Neural progenitor cell (in vitro differentiated cells): Measurements from ENCODE around the gene FOXJ3. TPM values are rescaled to one million over a fixed set of nuclear protein-coding genes. Genes with fewer than 3 reads are reported as not detected.

Experiments used
- DNase-seq: peaks from one replicate; pipeline ENCODE4 v3.0.0-alpha.2; 2016; ENCODE audit warnings: low spot score
- H2AFZ ChIP-seq: fragments of 200-600 bp; sonication (generic); replicated peaks from 2 replicates; pipeline ENCODE4 v1.6.1; 2016; ENCODE audit warnings: antibody characterized with exemption
- H3F3A ChIP-seq: fragments of 200-600 bp; sonication (generic); 2 replicates; pipeline ENCODE4 v1.6.1; 2016; ENCODE audit warnings: antibody characterized with exemption, low read depth
- H3K27ac ChIP-seq: fragments of 200-600 bp; sonication (generic); 2 replicates; pipeline ENCODE4 v1.5.1; 2016; ENCODE audit warnings: mild to moderate bottlenecking
- H3K27me3 ChIP-seq: fragments of 200-600 bp; sonication (generic); 2 replicates; pipeline ENCODE4 v1.6.1; 2016; ENCODE audit warnings: mild to moderate bottlenecking, moderate library complexity
- H3K36me3 ChIP-seq: fragments of 200-600 bp; sonication (generic); 2 replicates; pipeline ENCODE4 v1.5.1; 2016
- H3K4me1 ChIP-seq: fragments of 200-600 bp; sonication (generic); 2 replicates; pipeline ENCODE4 v1.6.1; 2016; ENCODE audit warnings: mixed run types
- H3K4me2 ChIP-seq: fragments of 200-600 bp; sonication (generic); 2 replicates; pipeline ENCODE4 v1.6.1; 2016
- H3K4me3 ChIP-seq: fragments of 200-600 bp; sonication (generic); 2 replicates; pipeline ENCODE4 v1.5.1; 2016
- H3K79me2 ChIP-seq: fragments of 200-600 bp; sonication (generic); 2 replicates; pipeline ENCODE4 v1.6.1; 2016; ENCODE audit warnings: low read depth
- H3K9ac ChIP-seq: fragments of 200-600 bp; sonication (generic); 2 replicates; pipeline ENCODE4 v1.6.1; 2016
- H3K9me3 ChIP-seq: fragments of 200-600 bp; sonication (generic); 2 replicates; pipeline ENCODE4 v1.5.1; 2016; ENCODE audit warnings: low read depth
- H4K20me1 ChIP-seq: fragments of 200-600 bp; sonication (generic); 2 replicates; pipeline ENCODE4 v1.6.1; 2016; ENCODE audit warnings: low read depth
- H3K27ac Mint-ChIP-seq: 3 replicates; pipeline ENCODE4 v1.8.0; 2021; ENCODE audit warnings: mixed read lengths
- H3K27me3 Mint-ChIP-seq: 2 replicates; pipeline ENCODE4 v1.8.0; 2022; ENCODE audit warnings: low read depth, mild to moderate bottlenecking, inconsistent platforms, moderate library complexity, mixed read lengths; ENCODE audit not compliant: insufficient read depth
- H3K36me3 Mint-ChIP-seq: 3 replicates; pipeline ENCODE4 v1.8.0; 2021; ENCODE audit warnings: mixed read lengths
- H3K4me1 Mint-ChIP-seq: 3 replicates; pipeline ENCODE4 v1.8.0; 2021; ENCODE audit warnings: mixed read lengths
- H3K4me3 Mint-ChIP-seq: 3 replicates; pipeline ENCODE4 v1.8.0; 2021; ENCODE audit warnings: mild to moderate bottlenecking, moderate library complexity, mixed read lengths
- H3K9me3 Mint-ChIP-seq: 3 replicates; pipeline ENCODE4 v1.8.0; 2020; ENCODE audit warnings: mixed read lengths
- CTCF ChIP-seq: fragments of 200-600 bp; sonication (generic); IDR thresholded peaks from 2 replicates; pipeline ENCODE4 v1.5.1; 2017; ENCODE audit warnings: antibody characterized with exemption, mild to moderate bottlenecking
- EZH2 ChIP-seq: fragments of 200-600 bp; sonication (generic); IDR thresholded peaks from 2 replicates; pipeline ENCODE4 v1.6.1; 2017; ENCODE audit warnings: antibody characterized with exemption, mild to moderate bottlenecking, moderate library complexity
- EZH2phosphoT487 ChIP-seq: fragments of 200-600 bp; sonication (generic); IDR thresholded peaks from 2 replicates; pipeline ENCODE4 v1.6.1; 2017; ENCODE audit warnings: antibody characterized with exemption
- total RNA-seq: library from RNA; depleted of rRNA; stranded (reverse); fragments of >200 nt; gene quantifications from 2 replicates; pipeline ENCODE4 v1.2.3, GENCODE V29; 2015; ENCODE audit warnings: low replicate concordance

Gene FOXJ3
- total RNA-seq, 1 donor from 2014 or later = 58.5 TPM

GRCh38 chr1:42144711-42145388 is 190.2 kb downstream of the FOXJ3 start:
- no peaks in the 10 kb centered on the region for H3K27me3 ChIP-seq
- Mint-ChIP-seq H3K36me3 (no peaks in the 10 kb centered on the region), H3K4me1 (peaks cover 13% of the 10 kb centered on the region), H3K27ac (no peak overlapping the region), H3K9me3 (no peaks in the 10 kb centered on the region), H3K4me3 (no peak overlapping the region), H3K27me3 (no peaks in the 10 kb centered on the region)
- H3K79me2 ChIP-seq = no peaks in the 10 kb centered on the region
- H3K27ac ChIP-seq = no peak overlapping the region
- H3K9me3 ChIP-seq = no peaks in the 10 kb centered on the region
- no peaks in the 10 kb centered on the region for H3K4me1 ChIP-seq
- no peaks in the 10 kb centered on the region for H3F3A ChIP-seq
- peak overlapping the region; percentile 34 for H2AFZ ChIP-seq
- H3K9ac ChIP-seq = no peak overlapping the region
- no peak overlapping the region for H3K4me3 ChIP-seq
- H3K4me2 ChIP-seq = no peak overlapping the region
- no peak for TF ChIP-seq CTCF
- TF ChIP-seq EZH2 = no peak
- TF ChIP-seq EZH2phosphoT487 = no peak
- no peaks in the 10 kb centered on the region for H3K36me3 ChIP-seq
- DNase-seq = no peak
- H4K20me1 ChIP-seq = no peaks in the 10 kb centered on the region

- Histone ChIP-seq H3K9ac (no peak overlapping the region), H3K4me1 (no peaks in the 10 kb centered on the region), H3K27ac (no peak overlapping the region), H3K79me2 (no peaks in the 10 kb centered on the region), H3K4me2 (peak overlapping the region; percentile 31), H3K36me3 (no peaks in the 10 kb centered on the region), H2AFZ (peak overlapping the region; percentile 34), H3F3A (no peaks in the 10 kb centered on the region), H3K27me3 (no peaks in the 10 kb centered on the region), H4K20me1 (no peaks in the 10 kb centered on the region), H3K9me3 (no peaks in the 10 kb centered on the region), H3K4me3 (no peak overlapping the region)
- Mint-ChIP-seq H3K27ac (peak overlapping the region; percentile 14), H3K4me1 (peaks cover 13% of the 10 kb centered on the region), H3K27me3 (no peaks in the 10 kb centered on the region), H3K36me3 (no peaks in the 10 kb centered on the region), H3K4me3 (no peak overlapping the region), H3K9me3 (no peaks in the 10 kb centered on the region)
- TF ChIP-seq EZH2phosphoT487 = no peak
- no peak for TF ChIP-seq EZH2
- no peak for TF ChIP-seq CTCF
- no peak for DNase-seq
Observed at GRCh38 chr1:42143896-42144710, 190.9 kb downstream of the FOXJ3 start.

- DNase-seq = no peak
- H3K36me3 ChIP-seq = no peaks in the 10 kb centered on the region
Observed at GRCh38 chr1:42142894-42143675, 191.9 kb downstream of the FOXJ3 start.

More at GRCh38 chr1:42142894-42143675, 191.9 kb downstream of the FOXJ3 start:
- Histone ChIP-seq H3K4me2 (no peak overlapping the region), H4K20me1 (no peaks in the 10 kb centered on the region), H3K4me3 (no peak overlapping the region), H3K9me3 (no peaks in the 10 kb centered on the region), H3K79me2 (no peaks in the 10 kb centered on the region), H3K27ac (no peak overlapping the region), H3K9ac (no peak overlapping the region), H3K27me3 (no peaks in the 10 kb centered on the region), H2AFZ (no peak overlapping the region), H3K4me1 (peaks cover 2% of the 10 kb centered on the region), H3F3A (no peaks in the 10 kb centered on the region)
- Mint-ChIP-seq H3K27ac (no peak overlapping the region), H3K4me1 (peaks cover 20% of the 10 kb centered on the region), H3K9me3 (peaks cover 2% of the 10 kb centered on the region), H3K4me3 (no peak overlapping the region), H3K36me3 (no peaks in the 10 kb centered on the region), H3K27me3 (no peaks in the 10 kb centered on the region)
- no peak for TF ChIP-seq CTCF
- no peak for TF ChIP-seq EZH2
- TF ChIP-seq EZH2phosphoT487 = no peak
